Bronchial epithelial cell (primary cell): Measurements from ENCODE around the gene ZBTB42. TPM values are rescaled to one million over a fixed set of nuclear protein-coding genes. Genes with fewer than 3 reads are reported as not detected.

Source experiments
- DNase-seq: peaks from one replicate; pipeline ENCODE4 v3.0.0-alpha.2; 2010; ENCODE audit warnings: low read depth
- FAIRE-seq: peaks from 2 replicates; lab custom pipeline; 2011; peaks lifted over from hg19 to GRCh38; lab: Jason Lieb, UNC
- H3K27me3 ChIP-seq: 2 replicates; pipeline ENCODE4 v1.5.1; 2011; ENCODE audit warnings: low read length; ENCODE audit not compliant: control insufficient read depth, insufficient read depth
- H3K36me3 ChIP-seq: 2 replicates; pipeline ENCODE4 v1.5.1; 2011; ENCODE audit warnings: low read length; ENCODE audit not compliant: control insufficient read depth, insufficient read depth
- H3K4me3 ChIP-seq: 2 replicates; pipeline ENCODE4 v1.5.1; 2011; ENCODE audit warnings: mild to moderate bottlenecking, low read depth, low read length, control low read depth
- CTCF ChIP-seq: IDR thresholded peaks from 2 replicates; pipeline ENCODE4 v1.5.1; 2011; ENCODE audit warnings: mild to moderate bottlenecking, moderate library complexity, low read length, control low read depth, inconsistent platforms; ENCODE audit not compliant: insufficient read depth, severe bottlenecking
- total RNA-seq: library from RNA; depleted of rRNA; stranded (reverse); fragments of >200 nt; gene quantifications from 2 replicates; pipeline ENCODE4 v1.2.1, GENCODE V29; 2014

Gene ZBTB42
- total RNA-seq, 1 donor from 2014 or later = 5.3 TPM

GRCh38 chr14:104771918-104772706 is 28.8 kb upstream of the ZBTB42 start:
- no peak for FAIRE-seq
- H3K36me3 ChIP-seq = peaks cover 29% of the 10 kb centered on the region
- no peak for TF ChIP-seq CTCF

GRCh38 chr14:104772707-104773504 is 28.0 kb upstream of the ZBTB42 start:
- FAIRE-seq (no peak), DNase-seq (no peak)
- Histone ChIP-seq H3K4me3 (no peak overlapping the region), H3K36me3 (peaks cover 33% of the 10 kb centered on the region), H3K27me3 (no peaks in the 10 kb centered on the region)
- no peak for TF ChIP-seq CTCF

More at GRCh38 chr14:104771918-104772706, 28.8 kb upstream of the ZBTB42 start:
- no peak for DNase-seq
- Histone ChIP-seq H3K4me3 (no peak overlapping the region), H3K27me3 (no peaks in the 10 kb centered on the region)

GRCh38 chr14:104773505-104774452 is 27.1 kb upstream of the ZBTB42 start:
- Histone ChIP-seq H3K27me3 (no peaks in the 10 kb centered on the region), H3K36me3 (peaks cover 36% of the 10 kb centered on the region), H3K4me3 (no peak overlapping the region)
- FAIRE-seq = no peak
- TF ChIP-seq CTCF = no peak
- DNase-seq = no peak

DNA sequence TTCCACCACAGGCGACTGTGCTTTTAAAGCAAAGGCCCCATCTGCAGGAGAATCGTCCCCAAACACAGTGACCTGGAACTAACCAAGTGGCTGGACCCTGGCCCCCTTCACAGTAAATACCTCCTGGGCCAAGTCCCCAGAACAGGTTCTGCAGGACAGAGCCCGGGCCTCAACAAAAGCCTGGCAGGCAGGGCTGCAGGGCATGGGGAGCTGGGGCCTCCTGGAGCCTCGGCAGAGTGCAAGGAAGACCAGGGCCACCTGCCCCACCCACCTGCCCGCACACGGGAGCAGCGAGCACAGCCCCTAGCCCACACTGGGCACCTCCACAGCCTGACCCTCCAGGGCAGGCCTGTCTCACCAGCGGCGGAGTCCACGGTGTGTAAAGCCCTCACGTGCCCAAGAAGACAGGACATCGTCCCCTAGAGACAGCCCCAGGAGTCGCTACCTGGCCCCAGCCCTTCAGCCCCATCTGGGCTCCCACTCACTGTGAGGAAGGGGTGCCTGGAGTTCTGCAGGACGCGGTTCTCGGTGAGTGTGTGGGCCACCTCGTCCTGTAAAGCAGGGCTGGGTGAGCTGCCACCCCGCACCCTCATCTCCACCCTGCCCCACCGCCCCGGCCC is 26.3 kb upstream of the ZBTB42 start:
- TF ChIP-seq CTCF = no peak
- H3K4me3 ChIP-seq = no peak overlapping the region
- DNase-seq (no peak), FAIRE-seq (no peak)
- peaks cover 38% of the 10 kb centered on the region for H3K36me3 ChIP-seq
- H3K27me3 ChIP-seq = no peaks in the 10 kb centered on the region

- H3K36me3 ChIP-seq = peaks cover 38% of the 10 kb centered on the region
- DNase-seq (no peak), FAIRE-seq (no peak)
- no peaks in the 10 kb centered on the region for H3K27me3 ChIP-seq
- H3K4me3 ChIP-seq = no peak overlapping the region
- TF ChIP-seq CTCF = no peak
Observed at GRCh38 chr14:104775073-104775489, 25.8 kb upstream of the ZBTB42 start.
